GM12878 (cell line): ENCODE data around the gene AHCYL2. TPM values are rescaled to one million over a fixed set of nuclear protein-coding genes. Genes with fewer than 3 reads are reported as not detected.

ENCODE experiments used
- ATAC-seq: fragments of 200-7000 bp; cut with Tn5 transposase; 3 replicates; pipeline ENCODE4 v1.9.1; 2020; ENCODE audit warnings: mild to moderate bottlenecking, moderate library complexity
- BruUV-seq: library from RNA; stranded (reverse); fragments of 400-500 nt; replicated peaks from 2 replicates; lab custom pipeline; 2021; lab: Mats Ljungman, UMichigan
- CTCF ChIA-PET: fragments of 300-600 bp; sonication (Branson Sonifier 250); formaldehyde crosslinking; extraction: SDS; loops from one replicate; lab custom pipeline; 2021; ENCODE audit warnings: inconsistent platforms; lab: Yijun Ruan, JAX
- POLR2A ChIA-PET: fragments of 350-600 bp; formaldehyde crosslinking; extraction: SDS; loops from one replicate; lab custom pipeline; 2021; ENCODE audit warnings: inconsistent platforms; lab: Charles Lee
- RAD21 ChIA-PET: fragments of 300-600 bp; sonication (Branson Sonifier 250); formaldehyde crosslinking; loops from one replicate; lab custom pipeline; 2023; ENCODE audit warnings: antibody characterized with exemption; ENCODE audit not compliant: unreplicated experiment; lab: Charles Lee
- SMC1A ChIA-PET: fragments of 300-600 bp; sonication (Branson Sonifier 250); formaldehyde crosslinking; loops from one replicate; lab custom pipeline; 2023; ENCODE audit not compliant: unreplicated experiment, uncharacterized antibody; lab: Charles Lee
- DNase-seq: peaks from one replicate; pipeline ENCODE4 v3.0.0-alpha.2; 2011; ENCODE audit warnings: low read depth, low spot score
- FAIRE-seq: peaks from 3 replicates; lab custom pipeline; 2011; peaks lifted over from hg19 to GRCh38; lab: Jason Lieb, UNC
- H2AFZ ChIP-seq: 2 replicates; pipeline ENCODE4 v1.6.0; 2011; ENCODE audit warnings: low read depth, low read length, control low read depth; ENCODE audit not compliant: control insufficient read depth
- H3K27ac ChIP-seq: 2 replicates; pipeline ENCODE4 v1.5.1; 2011; ENCODE audit warnings: control low read depth; ENCODE audit not compliant: control insufficient read depth, insufficient read depth
- H3K27me3 ChIP-seq, 2 experiments: replicated peaks in 1 of 2; 2 replicates each; pipeline versions ENCODE4 v1.6.0 to v1.6.1; 2011; ENCODE audit warnings: low read length in 1 of 2; ENCODE audit not compliant: control insufficient read depth in 2 of 2, insufficient read depth in 2 of 2
- H3K36me3 ChIP-seq, 2 experiments: 2 replicates each; pipeline ENCODE4 v1.5.1; 2011; ENCODE audit warnings: low read length in 1 of 2; ENCODE audit not compliant: control insufficient read depth in 2 of 2, insufficient read depth in 2 of 2
- H3K4me1 ChIP-seq: 2 replicates; pipeline ENCODE4 v1.6.1; 2011; ENCODE audit warnings: mild to moderate bottlenecking, low read length, moderate library complexity, mixed read lengths; ENCODE audit not compliant: control insufficient read depth, insufficient read depth
- H3K4me2 ChIP-seq: 2 replicates; pipeline ENCODE4 v1.6.0; 2011; ENCODE audit warnings: control low read depth; ENCODE audit not compliant: control insufficient read depth, insufficient read depth
- H3K4me3 ChIP-seq: fragments of 200-600 bp; sonication (generic); 2 replicates; pipeline ENCODE4 v1.5.1; 2016
- H3K79me2 ChIP-seq: 2 replicates; pipeline ENCODE4 v1.6.0; 2011; ENCODE audit warnings: low read length; ENCODE audit not compliant: control insufficient read depth, insufficient read depth
- H3K9ac ChIP-seq: 2 replicates; pipeline ENCODE4 v1.8.0; 2011; ENCODE audit warnings: low read length, control low read depth, mixed read lengths; ENCODE audit not compliant: control insufficient read depth, insufficient read depth
- H3K9me3 ChIP-seq: replicated peaks from 3 replicates; pipeline ENCODE4 v1.5.1; 2011; ENCODE audit warnings: mild to moderate bottlenecking, low read length; ENCODE audit not compliant: control insufficient read depth, insufficient read depth
- H4K20me1 ChIP-seq: 2 replicates; pipeline ENCODE4 v1.6.0; 2011; ENCODE audit not compliant: control insufficient read depth, insufficient read depth
- ATF7 ChIP-seq: fragments of 450-650 bp; IDR thresholded peaks from 2 replicates; pipeline ENCODE4 v1.6.1; 2016; ENCODE audit warnings: low read depth, mild to moderate bottlenecking
- BACH1 ChIP-seq: fragments of 450-650 bp; IDR thresholded peaks from 2 replicates; pipeline ENCODE4 v1.6.1; 2017; ENCODE audit warnings: mild to moderate bottlenecking, borderline replicate concordance
- BHLHE40 ChIP-seq, 2 experiments: fragments of 450-650 bp in 1 of 2; IDR thresholded peaks; 2 replicates each; pipeline ENCODE4 v1.6.1; 2011 to 2017; ENCODE audit warnings: low read depth in 2 of 2, borderline replicate concordance in 1 of 2, improper control_type of control experiment in 1 of 2, low read length in 1 of 2, mild to moderate bottlenecking in 1 of 2
- CREB1 ChIP-seq: IDR thresholded peaks from 2 replicates; pipeline ENCODE4 v1.6.1; 2012; ENCODE audit warnings: low read depth, mild to moderate bottlenecking, inconsistent platforms
- ESRRA ChIP-seq: IDR thresholded peaks from 2 replicates; pipeline ENCODE4 v1.6.1; 2012; ENCODE audit warnings: mild to moderate bottlenecking, low read length, improper control_type of control experiment
- MTA2 ChIP-seq: fragments of 450-650 bp; IDR thresholded peaks from 2 replicates; pipeline ENCODE4 v1.6.1; 2016; ENCODE audit warnings: low read depth, mild to moderate bottlenecking, moderate library complexity
- NBN ChIP-seq: fragments of 450-650 bp; IDR thresholded peaks from 2 replicates; pipeline ENCODE4 v1.6.1; 2016
- NR2F1 ChIP-seq: fragments of 450-650 bp; conservative IDR thresholded peaks from 2 replicates; pipeline ENCODE4 v1.6.1; 2017; ENCODE audit warnings: mild to moderate bottlenecking
- PML ChIP-seq: IDR thresholded peaks from 2 replicates; pipeline ENCODE4 v1.6.1; 2012; ENCODE audit warnings: low read length, inconsistent platforms
- RAD21 ChIP-seq: IDR thresholded peaks from 2 replicates; pipeline ENCODE4 v1.6.1; 2011; ENCODE audit warnings: mild to moderate bottlenecking, low read depth, low read length, moderate library complexity; ENCODE audit not compliant: insufficient read depth
- SMARCA5 ChIP-seq: fragments of 450-650 bp; IDR thresholded peaks from 2 replicates; pipeline ENCODE4 v1.6.1; 2017; ENCODE audit warnings: mild to moderate bottlenecking
- SPI1 ChIP-seq: IDR thresholded peaks from 2 replicates; pipeline ENCODE4 v1.6.1; 2011; ENCODE audit warnings: low read depth, mild to moderate bottlenecking, low read length, moderate library complexity, borderline replicate concordance; ENCODE audit not compliant: insufficient read depth
- TCF12 ChIP-seq: IDR thresholded peaks from 2 replicates; pipeline ENCODE4 v1.6.1; 2011; ENCODE audit warnings: low read depth, mild to moderate bottlenecking, low read length
- ZBED1 ChIP-seq: IDR thresholded peaks from 2 replicates; pipeline ENCODE4 v1.6.1; 2016; ENCODE audit warnings: borderline replicate concordance
- ZSCAN29 ChIP-seq: fragments of 450-650 bp; IDR thresholded peaks from 2 replicates; pipeline ENCODE4 v1.6.1; 2017; ENCODE audit warnings: mild to moderate bottlenecking, moderate library complexity
- WGBS: methylation state at CpG from one replicate; pipeline ENCODE4 v1.1.6; 2016; ENCODE audit warnings: low lambda C conversion rate; ENCODE audit not compliant: insufficient replicate concordance, insufficient coverage; ENCODE audit errors: missing lambda C conversion rate; 5-methylcytosine and 5-hydroxymethylcytosine counted together
- in situ Hi-C: fragments of 300-500 bp; cut with MboI; formaldehyde crosslinking; loops from 9 replicates; pipeline ENCODE4 v1.14.3; 2018; ENCODE audit warnings: mixed read lengths
- intact Hi-C: fragments of 100-400 bp; cut with micrococcal nuclease; formaldehyde crosslinking; loops from one replicate; pipeline ENCODE4 v1.14.2; 2022; ENCODE audit not compliant: unreplicated experiment
- polyA plus RNA-seq, 11 experiments: library from polyadenylated mRNA; depleted of rRNA in 4 of 11; unstranded in 6 of 11; stranded (reverse) in 5 of 11; fragments of >200 nt; fragmentation: Nextera tagmentation in 4 of 11; fragmentation: Illumina TruSeq in 1 of 11; extraction: Ambion mirVana in 4 of 11; extraction: Trizol in 1 of 11; gene quantifications; 1 replicate in 1 of 11; 2 replicates in 10 of 11; pipeline versions ENCODE4 v1.2.1 to v1.2.3, GENCODE V29; 2011 to 2016; ENCODE audit warnings: inconsistent platforms in 2 of 11, missing spikeins in 2 of 11, low read depth in 1 of 11
- total RNA-seq, 4 experiments: library from RNA; depleted of rRNA in 3 of 4; stranded (reverse); fragments of >200 nt in 3 of 4; fragmentation: Illumina TruSeq in 1 of 4; extraction: Trizol in 1 of 4; gene quantifications; 2 replicates each; pipeline versions ENCODE4 v1.2.1 to v1.2.3, GENCODE V29; 2013 to 2021
- TF ChIP-seq, protein P1 (sequence below): IDR thresholded peaks from 2 replicates; pipeline ENCODE4 v1.6.1; 2011; ENCODE audit warnings: borderline replicate concordance, low read depth, mild to moderate bottlenecking, moderate library complexity, mixed read lengths, low read length; ENCODE audit not compliant: insufficient read depth; ENCODE audit errors: extremely low read length
- TF ChIP-seq, protein P2 (sequence below): IDR thresholded peaks from 2 replicates; pipeline ENCODE4 v1.6.1; 2011; ENCODE audit warnings: low read depth, mild to moderate bottlenecking, low read length, moderate library complexity, borderline replicate concordance; ENCODE audit errors: extremely low read depth
- TF ChIP-seq, protein P3 (sequence below): fragments of 450-650 bp; formaldehyde crosslinking; IDR thresholded peaks from 2 replicates; pipeline ENCODE4 v1.4.0; 2022; ENCODE audit warnings: mild to moderate bottlenecking, moderate library complexity

AHCYL2 gene
- total and polyA plus RNA-seq, 10 of the 15 experiments (the other 5 are each of a cell fraction or from before 2014, with no cell fraction given) = 1.7 to 29.1 (median 5.4) TPM

DNA sequence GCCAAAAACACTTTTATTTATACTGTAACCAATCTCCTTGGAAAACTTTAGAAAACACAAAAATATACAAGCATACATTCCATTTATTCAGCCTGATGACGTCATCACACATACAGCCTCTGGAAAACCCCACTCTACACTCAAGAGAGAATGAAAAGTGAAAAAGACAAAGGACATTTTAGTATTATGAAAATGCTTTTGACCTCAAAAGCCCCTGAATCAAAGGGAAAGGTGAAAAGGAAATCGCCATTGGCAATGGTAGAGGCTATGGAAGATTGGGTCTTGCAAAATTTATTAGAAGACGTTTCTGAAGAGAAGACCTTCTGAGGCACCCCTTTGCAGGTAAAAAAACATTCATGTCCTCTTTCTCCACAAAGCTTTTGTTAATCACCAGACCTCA lies 126.5 kb downstream of the AHCYL2 start:
- H3K27ac ChIP-seq = no peak overlapping the region
- H3K9ac ChIP-seq = no peak overlapping the region
- ChIA-PET SMC1A (interaction anchor here (4.9 kb wide), 1 partner anchor 18 kb away, joined by 44 read pairs; no protein-coding TSS in a partner anchor), RAD21 (no interaction called here), CTCF (interaction anchor here (7.2 to 7.6 kb wide), 2 partner anchors 18 to 25 kb away, joined by 39 to 73 read pairs; no protein-coding TSS in a partner anchor), POLR2A (interaction anchor here (1.7 kb wide), 1 partner anchor 55 kb away, joined by 3 read pairs; no protein-coding TSS in a partner anchor)
- no peaks in the 10 kb centered on the region for H3K36me3 ChIP-seq
- H3K9me3 ChIP-seq = no peaks in the 10 kb centered on the region
- no peak overlapping the region for H3K4me3 ChIP-seq
- no peak overlapping the region for H2AFZ ChIP-seq
- 24% methylated on average over 3 of the region's 3 CpGs for WGBS
- intact Hi-C loops (no loop called here), in situ Hi-C loops (no loop called here)
- no TSS peak for BruUV-seq
- no peak overlapping the region for H3K4me2 ChIP-seq
- H3K27me3 ChIP-seq = no peaks in the 10 kb centered on the region
- H4K20me1 ChIP-seq = no peaks in the 10 kb centered on the region
- ATAC-seq (peak; percentile 69), FAIRE-seq (no peak), DNase-seq (no peak)
- no peaks in the 10 kb centered on the region for H3K79me2 ChIP-seq
- peaks cover 8% of the 10 kb centered on the region for H3K4me1 ChIP-seq
- TF ChIP-seq ATF7 (peak; percentile 99), SMARCA5 (no peak), NR2F1 (peak; percentile 67), CREB1 (peak; percentile 54), NBN (peak; percentile 96), SPI1 (no peak), ZSCAN29 (no peak), ZBED1 (no peak), BHLHE40 (IDR thresholded peaks at IDR 0.05; ENCODE audit: borderline replicate concordance in 1 of 2, low read depth in 2 of 2, low read length in 1 of 2) (no peak), PML (no peak), BACH1 (no peak), TCF12 (no peak), MTA2 (peak; percentile 34; the same call in 1 of the 2 replicates), ESRRA (no peak), RAD21 (no peak)
- TF ChIP-seq, protein P1, sequence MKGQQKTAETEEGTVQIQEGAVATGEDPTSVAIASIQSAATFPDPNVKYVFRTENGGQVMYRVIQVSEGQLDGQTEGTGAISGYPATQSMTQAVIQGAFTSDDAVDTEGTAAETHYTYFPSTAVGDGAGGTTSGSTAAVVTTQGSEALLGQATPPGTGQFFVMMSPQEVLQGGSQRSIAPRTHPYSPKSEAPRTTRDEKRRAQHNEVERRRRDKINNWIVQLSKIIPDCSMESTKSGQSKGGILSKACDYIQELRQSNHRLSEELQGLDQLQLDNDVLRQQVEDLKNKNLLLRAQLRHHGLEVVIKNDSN = no peak
- TF ChIP-seq, protein P2, sequence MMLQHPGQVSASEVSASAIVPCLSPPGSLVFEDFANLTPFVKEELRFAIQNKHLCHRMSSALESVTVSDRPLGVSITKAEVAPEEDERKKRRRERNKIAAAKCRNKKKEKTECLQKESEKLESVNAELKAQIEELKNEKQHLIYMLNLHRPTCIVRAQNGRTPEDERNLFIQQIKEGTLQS = no peak
- TF ChIP-seq, protein P3, sequence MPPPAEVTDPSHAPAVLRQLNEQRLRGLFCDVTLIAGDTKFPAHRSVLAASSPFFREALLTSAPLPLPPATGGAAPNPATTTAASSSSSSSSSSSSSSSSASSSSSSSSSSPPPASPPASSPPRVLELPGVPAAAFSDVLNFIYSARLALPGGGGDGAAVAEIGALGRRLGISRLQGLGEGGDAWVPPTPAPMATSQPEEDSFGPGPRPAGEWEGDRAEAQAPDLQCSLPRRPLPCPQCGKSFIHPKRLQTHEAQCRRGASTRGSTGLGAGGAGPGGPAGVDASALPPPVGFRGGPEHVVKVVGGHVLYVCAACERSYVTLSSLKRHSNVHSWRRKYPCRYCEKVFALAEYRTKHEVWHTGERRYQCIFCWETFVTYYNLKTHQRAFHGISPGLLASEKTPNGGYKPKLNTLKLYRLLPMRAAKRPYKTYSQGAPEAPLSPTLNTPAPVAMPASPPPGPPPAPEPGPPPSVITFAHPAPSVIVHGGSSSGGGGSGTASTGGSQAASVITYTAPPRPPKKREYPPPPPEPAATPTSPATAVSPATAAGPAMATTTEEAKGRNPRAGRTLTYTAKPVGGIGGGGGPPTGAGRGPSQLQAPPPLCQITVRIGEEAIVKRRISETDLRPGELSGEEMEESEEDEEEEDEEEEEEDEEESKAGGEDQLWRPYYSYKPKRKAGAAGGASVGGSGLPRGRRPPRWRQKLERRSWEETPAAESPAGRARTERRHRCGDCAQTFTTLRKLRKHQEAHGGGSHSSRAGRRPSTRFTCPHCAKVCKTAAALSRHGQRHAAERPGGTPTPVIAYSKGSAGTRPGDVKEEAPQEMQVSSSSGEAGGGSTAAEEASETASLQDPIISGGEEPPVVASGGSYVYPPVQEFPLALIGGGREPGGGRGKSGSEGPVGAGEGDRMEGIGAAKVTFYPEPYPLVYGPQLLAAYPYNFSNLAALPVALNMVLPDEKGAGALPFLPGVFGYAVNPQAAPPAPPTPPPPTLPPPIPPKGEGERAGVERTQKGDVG (CRISPR knock-in tag) = no peak
